Tibial artery (tissue), 4 donors: ENCODE results near the gene RAB40A.

Experiments
- DNase-seq, 2 donors: peaks; one replicate each; pipeline ENCODE4 v3.0.0-alpha.2; 2019
- H3K27ac ChIP-seq, 2 donors: fragments of 200-600 bp; sonication (generic) in 1 of 2; 1 replicate in 1 of 2; 2 replicates in 1 of 2; pipeline ENCODE4 v1.5.1; 2018 to 2019; ENCODE audit warnings: mild to moderate bottlenecking in 1 of 2
- H3K27me3 ChIP-seq, 2 donors: fragments of 200-600 bp; sonication (generic) in 1 of 2; one replicate each; pipeline versions ENCODE4 v1.5.1 to v1.6.0; 2016 to 2019
- H3K36me3 ChIP-seq, 3 donors: fragments of 200-600 bp; sonication (generic) in 2 of 3; one replicate each; pipeline ENCODE4 v1.5.1; 2016 to 2019; ENCODE audit warnings: mild to moderate bottlenecking in 2 of 3
- H3K4me1 ChIP-seq, 4 donors: fragments of 200-600 bp; sonication (generic) in 2 of 4; 1 replicate in 3 of 4; 2 replicates in 1 of 4; pipeline ENCODE4 v1.5.1; 2016 to 2019
- H3K4me3 ChIP-seq, 2 donors: fragments of 200-600 bp; sonication (generic) in 1 of 2; 1 replicate in 1 of 2; 2 replicates in 1 of 2; pipeline ENCODE4 v1.5.1; 2018 to 2019; ENCODE audit warnings: mild to moderate bottlenecking in 2 of 2
- H3K9me3 ChIP-seq, 3 donors: fragments of 200-600 bp; sonication (generic) in 1 of 3; one replicate each; pipeline ENCODE4 v1.5.1; 2016 to 2019
- CTCF ChIP-seq, 2 experiments: fragments of 200-600 bp in 1 of 2; fragments of 450-650 bp in 1 of 2; IDR thresholded peaks; one replicate each; pipeline ENCODE4 v1.5.1; 2017 to 2019; ENCODE audit warnings: antibody characterized with exemption in 2 of 2, mild to moderate bottlenecking in 1 of 2, moderate library complexity in 1 of 2
- intact Hi-C: fragments of 100-400 bp; cut with DNase I; formaldehyde crosslinking; loops from one replicate; pipeline ENCODE4 v1.15.0; 2023; ENCODE audit warnings: low total_unique reads

The RAB40A gene

GRCh38 chrX:103556963-103557612 lies 37.8 kb upstream of the RAB40A start:
- Histone ChIP-seq H3K36me3 (no peaks in the 10 kb centered on the region), H3K9me3 (no peaks in the 10 kb centered on the region), H3K27ac (no peak overlapping the region), H3K27me3 (no peaks in the 10 kb centered on the region), H3K4me3 (no peak overlapping the region), H3K4me1 (no peaks in the 10 kb centered on the region)
- intact Hi-C loops, result no loop called here
- DNase-seq, result no peak
- no peak for TF ChIP-seq CTCF (IDR thresholded peaks at IDR 0.05)

- Histone ChIP-seq H3K4me1 (peaks cover 0 to 9% (median 0%) of the 10 kb centered on the region in 4 donors), H3K27ac (no peak overlapping the region), H3K36me3 (no peaks in the 10 kb centered on the region), H3K4me3 (peak overlapping the region; percentile 43 to 48), H3K27me3 (no peaks in the 10 kb centered on the region), H3K9me3 (no peaks in the 10 kb centered on the region)
- TF ChIP-seq CTCF (IDR thresholded peaks at IDR 0.05), result no peak
- peak in 1 of 2 donors; percentile 24 for DNase-seq
- intact Hi-C loops, result no loop called here
These were observed 35.6 kb upstream of the RAB40A start for GRCh38 chrX:103554687-103555424.

GRCh38 chrX:103552236-103552635 lies 32.9 kb upstream of the RAB40A start:
- Histone ChIP-seq H3K27me3 (no peaks in the 10 kb centered on the region), H3K4me3 (no peak overlapping the region), H3K36me3 (no peaks in the 10 kb centered on the region), H3K4me1 (peaks cover 0 to 9% (median 0%) of the 10 kb centered on the region in 4 donors), H3K9me3 (peaks cover 0 to under 1% (median 0%) of the 10 kb centered on the region in 3 donors), H3K27ac (no peak overlapping the region)
- no peak for DNase-seq
- no peak for TF ChIP-seq CTCF (IDR thresholded peaks at IDR 0.05)
- intact Hi-C loops, result no loop called here

GRCh38 chrX:103550415-103551051 lies 31.2 kb upstream of the RAB40A start:
- H3K9me3 ChIP-seq, result peaks cover 0 to 3% (median 0%) of the 10 kb centered on the region in 3 donors
- H3K27ac ChIP-seq, result no peak overlapping the region
- H3K36me3 ChIP-seq, result no peaks in the 10 kb centered on the region
- peaks cover 0 to 9% (median 0%) of the 10 kb centered on the region in 4 donors for H3K4me1 ChIP-seq
- intact Hi-C loops, result no loop called here
- TF ChIP-seq CTCF (IDR thresholded peaks at IDR 0.05), result no peak
- no peak overlapping the region for H3K4me3 ChIP-seq
- no peak for DNase-seq
- no peaks in the 10 kb centered on the region for H3K27me3 ChIP-seq

GRCh38 chrX:103549916-103550315 lies 30.6 kb upstream of the RAB40A start:
- no peaks in the 10 kb centered on the region for H3K27me3 ChIP-seq
- H3K27ac ChIP-seq, result no peak overlapping the region
- intact Hi-C loops, result no loop called here
- TF ChIP-seq CTCF (IDR thresholded peaks at IDR 0.05), result no peak
- peaks cover 0 to 3% (median 0%) of the 10 kb centered on the region in 3 donors for H3K9me3 ChIP-seq
- peaks cover 0 to 9% (median 0%) of the 10 kb centered on the region in 4 donors for H3K4me1 ChIP-seq
- DNase-seq, result no peak
- H3K4me3 ChIP-seq, result no peak overlapping the region
- H3K36me3 ChIP-seq, result no peaks in the 10 kb centered on the region
